H1 (cell line): Measurements from ENCODE around the gene ITGB1BP1. TPM values are rescaled to one million over a fixed set of nuclear protein-coding genes. Genes with fewer than 3 reads are reported as not detected.

Experiments
- CTCF ChIA-PET: fragments of 300-600 bp; sonication (Branson Sonifier 250); formaldehyde crosslinking; loops from one replicate; lab custom pipeline; 2021; ENCODE audit not compliant: partially characterized antibody; lab: Charles Lee
- POLR2A ChIA-PET: fragments of 300-600 bp; sonication (Branson Sonifier 250); formaldehyde crosslinking; loops from one replicate; lab custom pipeline; 2021; ENCODE audit warnings: inconsistent platforms; ENCODE audit not compliant: partially characterized antibody; lab: Charles Lee
- DNase-seq, 2 experiments: peaks; one replicate each; pipeline versions ENCODE4 v3.0.0 to v3.0.0-alpha.2; 2010 to 2022; ENCODE audit warnings: low spot score in 2 of 2, low read depth in 1 of 2, mixed read lengths in 1 of 2
- FAIRE-seq: peaks from 2 replicates; lab custom pipeline; 2011; peaks lifted over from hg19 to GRCh38; lab: Jason Lieb, UNC
- H2AFZ ChIP-seq: 2 replicates; pipeline ENCODE4 v1.8.1; 2012; ENCODE audit warnings: low read length, inconsistent platforms
- H2AK5ac ChIP-seq: 2 replicates; pipeline ENCODE4 v1.6.1; 2013; ENCODE audit warnings: low read depth, low read length
- H2BK120ac ChIP-seq: replicated peaks from 2 replicates; pipeline ENCODE3; 2013; ENCODE audit warnings: low read depth, low read length, inconsistent platforms
- H2BK12ac ChIP-seq: 2 replicates; pipeline ENCODE4 v1.6.1; 2013; ENCODE audit warnings: low read depth, low read length
- H2BK15ac ChIP-seq: 2 replicates; pipeline ENCODE4 v1.6.1; 2013; ENCODE audit warnings: low read length
- H2BK20ac ChIP-seq: 2 replicates; pipeline ENCODE4 v1.6.1; 2013; ENCODE audit warnings: low read length
- H2BK5ac ChIP-seq: 2 replicates; pipeline ENCODE4 v1.6.1; 2013; ENCODE audit warnings: low read depth, low read length
- H3K14ac ChIP-seq: 2 replicates; pipeline ENCODE4 v1.6.1; 2013; ENCODE audit warnings: inconsistent platforms; ENCODE audit not compliant: insufficient read length
- H3K18ac ChIP-seq: 2 replicates; pipeline ENCODE4 v1.6.1; 2013; ENCODE audit warnings: low read length; ENCODE audit errors: extremely low read depth
- H3K23ac ChIP-seq: 2 replicates; pipeline ENCODE4 v1.6.1; 2013; ENCODE audit warnings: inconsistent platforms; ENCODE audit not compliant: insufficient read length
- H3K23me2 ChIP-seq: 2 replicates; pipeline ENCODE4 v1.6.1; 2013; ENCODE audit warnings: low read depth, low read length
- H3K27ac ChIP-seq: 2 replicates; pipeline ENCODE4 v1.6.1; 2011; ENCODE audit warnings: low read depth, low read length, inconsistent platforms
- H3K27me3 ChIP-seq, 4 experiments: replicated peaks in 1 of 4; 1 replicate in 1 of 4; 2 replicates in 3 of 4; pipeline versions ENCODE4 v1.6.1 to v1.8.1; 2011 to 2013; ENCODE audit warnings: low read length in 3 of 4, mild to moderate bottlenecking in 3 of 4, inconsistent platforms in 2 of 4, mixed read lengths in 2 of 4, moderate library complexity in 1 of 4; ENCODE audit not compliant: control insufficient read depth in 3 of 4, insufficient read depth in 3 of 4; ENCODE audit errors: extremely low read depth in 1 of 4
- H3K36me3 ChIP-seq, 4 experiments: 2 replicates each; pipeline versions ENCODE4 v1.6.1 to v1.8.1; 2011 to 2013; ENCODE audit warnings: mild to moderate bottlenecking in 4 of 4, low read length in 3 of 4, moderate library complexity in 2 of 4, control low read depth in 1 of 4, inconsistent platforms in 1 of 4; ENCODE audit not compliant: insufficient read depth in 4 of 4, control insufficient read depth in 2 of 4
- H3K4ac ChIP-seq: replicated peaks from 2 replicates; pipeline ENCODE3; 2013; ENCODE audit warnings: low read length, low read depth, mixed read lengths, inconsistent platforms; ENCODE audit not compliant: insufficient read length
- H3K4me1 ChIP-seq, 4 experiments: replicated peaks in 1 of 4; 1 replicate in 1 of 4; 2 replicates in 3 of 4; pipeline versions ENCODE4 v1.6.1 to v1.8.1; 2011 to 2013; ENCODE audit warnings: low read length in 3 of 4, inconsistent platforms in 2 of 4, mixed read lengths in 1 of 4; ENCODE audit not compliant: insufficient read depth in 4 of 4, control insufficient read depth in 3 of 4
- H3K4me2 ChIP-seq, 2 experiments: 2 replicates each; pipeline versions ENCODE4 v1.6.1 to v1.8.1; 2011 to 2013; ENCODE audit warnings: low read depth in 2 of 2, low read length in 2 of 2, control low read depth in 1 of 2, inconsistent platforms in 1 of 2, mild to moderate bottlenecking in 1 of 2; ENCODE audit not compliant: insufficient read depth in 1 of 2
- H3K4me3 ChIP-seq, 4 experiments: fragments of 200-600, 300-600 bp in 1 of 4; sonication (generic), shearing (Covaris generic), sonication (Bioruptor Twin) in 1 of 4; 2 replicates each; pipeline versions ENCODE4 v1.5.1 to v1.8.1; 2011 to 2016; ENCODE audit warnings: low read length in 4 of 4, low read depth in 3 of 4, control low read depth in 2 of 4, inconsistent platforms in 2 of 4, mild to moderate bottlenecking in 2 of 4, mixed read lengths in 1 of 4, moderate library complexity in 1 of 4; ENCODE audit not compliant: insufficient read depth in 2 of 4; ENCODE audit errors: extremely low read depth in 1 of 4
- H3K56ac ChIP-seq: replicated peaks from 2 replicates; pipeline ENCODE3; 2013; ENCODE audit warnings: low read depth, mild to moderate bottlenecking, mixed read lengths, low read length, inconsistent platforms; ENCODE audit not compliant: insufficient read length
- H3K79me1 ChIP-seq: 2 replicates; pipeline ENCODE4 v1.6.1; 2013; ENCODE audit warnings: low read depth, low read length, control low read depth
- H3K79me2 ChIP-seq, 2 experiments: 2 replicates each; pipeline versions ENCODE4 v1.6.1 to v1.8.1; 2012 to 2013; ENCODE audit warnings: low read length in 2 of 2, mild to moderate bottlenecking in 2 of 2, inconsistent platforms in 1 of 2; ENCODE audit not compliant: insufficient read depth in 2 of 2, control insufficient read depth in 1 of 2
- H3K9ac ChIP-seq, 4 experiments: replicated peaks in 1 of 4; 1 replicate in 1 of 4; 2 replicates in 3 of 4; pipeline versions ENCODE4 v1.6.1 to v1.8.1; 2011 to 2013; ENCODE audit warnings: low read depth in 3 of 4, low read length in 3 of 4, control low read depth in 2 of 4, mild to moderate bottlenecking in 2 of 4, moderate library complexity in 2 of 4, inconsistent platforms in 1 of 4; ENCODE audit errors: extremely low read depth in 1 of 4
- H3K9me3 ChIP-seq, 2 experiments: 2 replicates each; pipeline versions ENCODE4 v1.6.1 to v1.8.1; 2012 to 2013; ENCODE audit warnings: mild to moderate bottlenecking in 2 of 2, moderate library complexity in 2 of 2, control low read depth in 1 of 2, inconsistent platforms in 1 of 2, low read depth in 1 of 2, low read length in 1 of 2, mixed read lengths in 1 of 2; ENCODE audit not compliant: insufficient read depth in 2 of 2
- H4K20me1 ChIP-seq, 2 experiments: replicated peaks in 1 of 2; 2 replicates each; pipeline versions ENCODE3 to v1.8.1; 2011 to 2013; ENCODE audit warnings: inconsistent platforms in 2 of 2, low read length in 2 of 2, mild to moderate bottlenecking in 1 of 2; ENCODE audit not compliant: insufficient read depth in 2 of 2, control insufficient read depth in 1 of 2
- H4K5ac ChIP-seq: 2 replicates; pipeline ENCODE4 v1.6.1; 2013; ENCODE audit warnings: low read length, low read depth, mixed read lengths, inconsistent platforms; ENCODE audit not compliant: insufficient read length
- H4K8ac ChIP-seq: 2 replicates; pipeline ENCODE4 v1.8.0; 2013; ENCODE audit warnings: mild to moderate bottlenecking, moderate library complexity, low read length, inconsistent platforms; ENCODE audit not compliant: insufficient read depth; ENCODE audit errors: extremely low read depth
- H4K91ac ChIP-seq: replicated peaks from 2 replicates; pipeline ENCODE3; 2013; ENCODE audit warnings: low read length, mixed read lengths, inconsistent platforms; ENCODE audit not compliant: insufficient read length
- CREB1 ChIP-seq: IDR thresholded peaks from 2 replicates; pipeline ENCODE4 v1.6.1; 2012; ENCODE audit warnings: inconsistent platforms
- EGR1 ChIP-seq: IDR thresholded peaks from 2 replicates; pipeline ENCODE4 v1.6.1; 2011; ENCODE audit warnings: low read depth, low read length, borderline replicate concordance
- EP300 ChIP-seq, 2 experiments: IDR thresholded peaks; 1 replicate in 1 of 2; 2 replicates in 1 of 2; pipeline ENCODE4 v1.6.1; 2011 to 2012; ENCODE audit warnings: low read depth in 2 of 2, low read length in 2 of 2, mild to moderate bottlenecking in 2 of 2, borderline replicate concordance in 1 of 2, inconsistent platforms in 1 of 2, moderate library complexity in 1 of 2
- FOSL1 ChIP-seq: IDR thresholded peaks from 2 replicates; pipeline ENCODE4 v1.6.1; 2011; ENCODE audit warnings: mild to moderate bottlenecking, low read depth, low read length, moderate library complexity; ENCODE audit not compliant: insufficient read depth
- GTF2F1 ChIP-seq: IDR thresholded peaks from 2 replicates; pipeline ENCODE4 v1.6.1; 2012; ENCODE audit warnings: low read depth, low read length, improper control_type of control experiment, borderline replicate concordance
- JUND ChIP-seq: IDR thresholded peaks from 2 replicates; pipeline ENCODE4 v1.6.1; 2011; ENCODE audit warnings: mild to moderate bottlenecking, improper control_type of control experiment, low read length
- KDM4A ChIP-seq: IDR thresholded peaks from one replicate; pipeline ENCODE4 v1.7.1; 2012; ENCODE audit warnings: low read depth, mild to moderate bottlenecking, moderate library complexity, low read length, inconsistent platforms; ENCODE audit not compliant: severe bottlenecking
- PHF8 ChIP-seq: fragments of 200-600 bp; sonication (generic); conservative IDR thresholded peaks from 2 replicates; pipeline ENCODE4 v1.7.1; 2012; ENCODE audit warnings: low read depth, mild to moderate bottlenecking, inconsistent platforms, low read length, moderate library complexity
- RAD21 ChIP-seq, 2 experiments: IDR thresholded peaks in 1 of 2; conservative IDR thresholded peaks in 1 of 2; 2 replicates each; pipeline ENCODE4 v1.6.1; 2011; ENCODE audit warnings: low read depth in 2 of 2, low read length in 2 of 2, improper control_type of control experiment in 1 of 2, inconsistent platforms in 1 of 2, mild to moderate bottlenecking in 1 of 2, moderate library complexity in 1 of 2
- RBBP5 ChIP-seq: IDR thresholded peaks from 2 replicates; pipeline ENCODE4 v1.7.1; 2012; ENCODE audit warnings: low read depth, mild to moderate bottlenecking, inconsistent platforms, low read length, moderate library complexity, borderline replicate concordance
- SIN3A ChIP-seq, 2 experiments: IDR thresholded peaks in 1 of 2; conservative IDR thresholded peaks in 1 of 2; 2 replicates each; pipeline ENCODE4 v1.6.1; 2011 to 2012; ENCODE audit warnings: low read length in 2 of 2, improper control_type of control experiment in 1 of 2, low read depth in 1 of 2, mild to moderate bottlenecking in 1 of 2
- SP2 ChIP-seq: IDR thresholded peaks from 2 replicates; pipeline ENCODE4 v1.6.1; 2012; ENCODE audit warnings: mild to moderate bottlenecking, low read length, inconsistent platforms
- WGBS, 2 experiments: shearing (Covaris generic) in 1 of 2; methylation state at CpG; one replicate each; pipeline versions ENCODE4 v1.1.6 to v1.1.7; 2013 to 2015; ENCODE audit warnings: low lambda C conversion rate in 2 of 2, mixed read lengths in 2 of 2, inconsistent platforms in 1 of 2, low coverage in 1 of 2, missing lambda C conversion rate in 1 of 2; ENCODE audit not compliant: insufficient replicate concordance in 2 of 2, insufficient coverage in 1 of 2, insufficient read length in 1 of 2; ENCODE audit errors: extremely low coverage in 1 of 2, missing lambda C conversion rate in 1 of 2; 5-methylcytosine and 5-hydroxymethylcytosine counted together
- polyA plus RNA-seq, 7 experiments: library from polyadenylated mRNA; depleted of rRNA in 3 of 7; stranded (reverse) in 5 of 7; unstranded in 2 of 7; fragments of >200 nt in 5 of 7; fragments of 200-250 nt in 2 of 7; gene quantifications; 1 replicate in 5 of 7; 2 replicates in 1 of 7; 4 replicates in 1 of 7; pipeline versions ENCODE4 v1.2.1 to v1.2.3, GENCODE V29; 2011 to 2013; ENCODE audit warnings: missing spikeins in 2 of 7, mixed read lengths in 2 of 7
- total RNA-seq: library from RNA; stranded (reverse); fragmentation: NEBNext Ultra II Directional; extraction: Animal tissue kit (Norgen Biotek cat#: 25700); gene quantifications from 2 replicates; pipeline ENCODE4 v1.2.1, GENCODE V29; 2021

ITGB1BP1 gene
- total and polyA plus RNA-seq, 2 of the 8 experiments (the other 6 are each of a cell fraction or from before 2014, with no cell fraction given), result 16.1 to 45.4 TPM

GRCh38 chr2:9412781-9413180, 10.5 kb downstream of the ITGB1BP1 start:
- Histone ChIP-seq H3K9ac (no peak overlapping the region), H3K79me1 (no peaks in the 10 kb centered on the region; the same call in none of the 2 replicates), H3K27ac (no peak overlapping the region), H2AFZ (no peak overlapping the region), H3K23ac (no peak overlapping the region), H3K36me3 (no peaks in the 10 kb centered on the region; a peak in 1 of 8 replicates), H3K4ac (no peak overlapping the region), H3K4me1 (no peaks in the 10 kb centered on the region), H2AK5ac (no peak overlapping the region), H3K79me2 (no peaks in the 10 kb centered on the region), H4K91ac (no peak overlapping the region), H3K4me3 (no peak overlapping the region), H2BK120ac (no peak overlapping the region), H2BK5ac (no peak overlapping the region), H3K56ac (no peak overlapping the region), H4K20me1 (no peaks in the 10 kb centered on the region), H4K8ac (no peak overlapping the region), H3K23me2 (no peaks in the 10 kb centered on the region), H4K5ac (no peak overlapping the region), H3K4me2 (no peak overlapping the region), H3K27me3 (no peaks in the 10 kb centered on the region), H3K18ac (no peak overlapping the region), H3K9me3 (no peaks in the 10 kb centered on the region), H2BK20ac (no peak overlapping the region), H2BK15ac (no peak overlapping the region), H3K14ac (no peak overlapping the region), H2BK12ac (no peak overlapping the region)
- no peak for FAIRE-seq
- 86% methylated on average over 7 of the region's 7 CpGs; no CpG with 5 or more reads in 1 of the 2 experiments for WGBS, 2 experiments
- no peak for DNase-seq
- ChIA-PET POLR2A (interaction anchor here (0.6 kb wide), 1 partner anchor 23 kb away, joined by 3 read pairs; no protein-coding TSS in a partner anchor), CTCF (interaction anchor here (0.6 to 1.2 kb wide), 3 partner anchors 25 to 271 kb away, joined by 3 to 4 read pairs (median 3); no protein-coding TSS in a partner anchor)
- TF ChIP-seq EP300 (IDR thresholded peaks at IDR 0.05; ENCODE audit: borderline replicate concordance in 1 of 2, low read depth in 2 of 2, low read length in 2 of 2), result no peak
- TF ChIP-seq JUND, result no peak
- TF ChIP-seq RBBP5, result no peak
- no peak for TF ChIP-seq GTF2F1
- TF ChIP-seq RAD21 (IDR thresholded peaks at IDR 0.05 in 1 of 2, conservative IDR thresholded peaks at IDR 0.05 in 1 of 2; ENCODE audit: low read depth in 2 of 2, low read length in 2 of 2), result no peak
- no peak for TF ChIP-seq CREB1
- TF ChIP-seq SP2, result no peak
- no peak for TF ChIP-seq EGR1
- no peak for TF ChIP-seq PHF8
- no peak for TF ChIP-seq SIN3A (conservative IDR thresholded peaks at IDR 0.05 in 1 of 2, IDR thresholded peaks at IDR 0.05 in 1 of 2; ENCODE audit: low read depth in 1 of 2, low read length in 2 of 2)
- no peak for TF ChIP-seq FOSL1
- no peak for TF ChIP-seq KDM4A
